ENCODE measurements around the gene CHAMP1.
"Not testable (repeated sequence)": the region's sequence is repeated elsewhere in the genome, so short reads cannot be mapped to it uniquely, and the experiment has no call there.

The CHAMP1 gene

DNA sequence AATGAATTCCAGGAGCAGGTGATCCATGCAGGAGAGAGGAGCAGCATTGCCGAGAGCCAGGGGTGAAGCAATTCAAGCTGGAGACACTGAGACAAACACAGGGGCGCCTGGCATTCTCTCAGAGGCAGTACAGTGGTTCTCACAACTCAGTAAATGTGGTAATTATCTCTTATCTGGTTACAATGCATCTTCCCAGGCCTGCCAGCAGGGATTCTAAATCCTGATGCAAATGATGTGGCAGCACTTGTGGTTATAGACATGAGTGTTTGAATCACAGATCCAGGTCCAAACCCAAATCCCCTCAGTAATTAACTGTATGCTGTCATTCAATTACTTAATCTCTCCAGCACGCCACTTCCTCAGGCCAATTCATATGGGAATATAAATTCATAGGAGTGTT lies 19.6 kb downstream of the CHAMP1 start:
- not testable (repeated sequence) for DNase-seq (ENCODE audit: low read depth in 4 of 4, low spot score in 1 of 4)

GRCh38 chr13:114334305-114335053 lies 20.2 kb downstream of the CHAMP1 start:
- no peak for DNase-seq (ENCODE audit: low read depth in 4 of 4, low spot score in 1 of 4)

DNA sequence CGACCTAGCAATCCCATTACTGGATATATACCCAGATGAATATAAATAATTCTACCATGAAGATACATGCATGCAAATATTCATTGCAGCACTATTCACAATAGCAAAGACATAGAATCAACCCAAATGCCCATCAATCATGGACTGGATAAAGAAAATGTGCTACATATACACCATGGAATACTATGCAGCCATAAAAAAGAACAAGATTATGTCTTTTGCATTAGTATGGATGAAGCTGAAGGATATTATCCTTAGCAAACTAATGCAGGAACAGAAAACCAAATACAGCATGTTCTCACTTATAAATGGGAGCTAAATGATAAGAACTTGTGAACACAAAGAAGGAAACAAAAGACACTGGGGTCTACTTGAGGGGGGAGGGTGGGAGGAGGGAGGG lies 22.2 kb downstream of the CHAMP1 start:
- DNase-seq (ENCODE audit: low read depth in 4 of 4, low spot score in 1 of 4) = not testable (repeated sequence)

DNA sequence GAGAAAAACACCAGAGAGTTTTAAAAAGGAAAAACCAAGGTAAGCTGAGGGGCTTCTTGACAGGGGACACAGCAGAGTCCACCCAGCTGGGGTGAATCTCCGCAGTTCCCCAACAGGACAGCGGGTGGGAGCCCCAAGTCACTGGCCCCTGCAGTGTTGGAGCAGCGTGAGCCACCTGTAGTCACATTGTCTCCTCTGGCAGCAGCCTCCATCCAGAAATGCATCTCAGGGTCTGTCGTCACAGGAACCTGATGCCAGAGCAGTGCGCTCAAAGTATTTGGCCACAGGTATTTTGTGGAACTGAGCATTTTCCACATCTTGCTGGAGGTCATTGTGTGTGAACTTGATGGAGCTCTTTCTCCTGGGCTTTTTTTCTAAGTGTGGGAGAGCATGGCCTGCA lies 24.7 kb downstream of the CHAMP1 start:
- no peak for DNase-seq (ENCODE audit: low read depth in 4 of 4, low spot score in 1 of 4)

DNA sequence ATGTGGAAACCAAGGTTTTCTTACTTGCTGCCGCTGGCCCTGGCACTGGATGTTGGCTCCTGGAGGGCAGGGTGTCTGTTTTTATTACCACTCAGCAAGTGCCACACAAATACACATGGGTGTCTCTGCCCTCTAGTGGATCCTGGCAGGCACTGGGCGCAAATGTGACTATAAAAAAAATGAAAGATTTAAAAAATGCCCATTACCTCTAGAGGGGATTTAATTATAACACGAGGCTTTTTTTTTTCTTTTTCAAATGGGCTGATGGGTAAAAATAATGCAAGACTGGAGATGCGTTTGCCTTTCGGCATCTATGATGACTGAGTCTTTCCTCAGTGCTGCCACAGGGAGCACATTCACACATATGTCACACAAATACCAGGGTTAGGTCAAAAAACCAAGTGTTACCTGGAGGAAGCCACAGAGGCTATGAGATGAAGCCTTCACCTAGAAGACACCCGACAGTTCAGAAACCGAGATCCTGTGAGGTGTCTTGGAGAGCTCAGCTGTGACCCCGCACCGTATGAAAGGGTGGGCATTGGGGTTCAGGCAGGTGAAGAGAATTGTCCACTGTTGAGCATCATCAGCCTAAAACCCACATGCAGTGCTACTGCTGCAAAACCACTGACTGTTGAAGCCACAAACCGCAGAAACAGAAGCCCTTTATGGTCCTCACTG lies 25.7 kb downstream of the CHAMP1 start:
- no peak for DNase-seq (ENCODE audit: low read depth in 4 of 4, low spot score in 1 of 4)

- DNase-seq (ENCODE audit: low read depth in 4 of 4, low spot score in 1 of 4) = no peak
Measured at GRCh38 chr13:114341003-114341777, 26.9 kb downstream of the CHAMP1 start.

GRCh38 chr13:114347256-114347655 lies 33.0 kb downstream of the CHAMP1 start:
- not testable (repeated sequence) for DNase-seq (ENCODE audit: low read depth in 4 of 4, low spot score in 1 of 4)

- peak in 1 of 4 experiments; percentile 23 for DNase-seq (ENCODE audit: low read depth in 4 of 4, low spot score in 1 of 4)
Measured at GRCh38 chr13:114352763-114353162, 38.5 kb downstream of the CHAMP1 start.

DNA sequence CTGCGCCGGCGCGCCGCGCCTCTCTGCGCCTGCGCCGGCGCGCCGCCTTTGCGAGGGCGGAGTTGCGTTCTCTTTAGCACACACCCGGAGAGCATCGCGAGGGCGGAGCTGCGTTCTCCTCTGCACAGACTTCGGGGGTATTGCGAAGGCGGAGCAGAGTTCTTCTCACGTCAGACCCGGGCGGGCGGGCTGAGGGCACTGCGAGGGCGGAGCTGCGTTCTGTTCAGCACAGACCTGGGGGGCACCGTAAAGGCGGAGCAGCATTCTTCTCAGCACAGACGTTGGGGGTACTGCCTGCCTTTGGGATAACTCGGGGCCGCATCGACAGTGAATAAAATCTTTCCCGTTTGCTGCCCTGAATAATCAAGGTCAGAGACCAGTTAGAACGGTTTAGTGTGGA lies 39.1 kb downstream of the CHAMP1 start:
- not testable (repeated sequence) for DNase-seq (ENCODE audit: low read depth in 4 of 4, low spot score in 1 of 4)

Data from stimulated activated CD4-positive, alpha-beta T cell treated with anti-CD3 and anti-CD28 coated beads, Interleukin-1b, Interleukin-23, amount 100 ng/mL, for 24 hours (primary cell).